ENCODE data around the gene CCT6A. TPM values are rescaled to one million over a fixed set of nuclear protein-coding genes. Genes with fewer than 3 reads are reported as not detected.
"Not testable (repeated sequence)": the region's sequence is repeated elsewhere in the genome, so short reads cannot be mapped to it uniquely, and the experiment has no call there.

The CCT6A gene
- total RNA-seq, 1 donor from 2014 or later = 308 TPM

DNA sequence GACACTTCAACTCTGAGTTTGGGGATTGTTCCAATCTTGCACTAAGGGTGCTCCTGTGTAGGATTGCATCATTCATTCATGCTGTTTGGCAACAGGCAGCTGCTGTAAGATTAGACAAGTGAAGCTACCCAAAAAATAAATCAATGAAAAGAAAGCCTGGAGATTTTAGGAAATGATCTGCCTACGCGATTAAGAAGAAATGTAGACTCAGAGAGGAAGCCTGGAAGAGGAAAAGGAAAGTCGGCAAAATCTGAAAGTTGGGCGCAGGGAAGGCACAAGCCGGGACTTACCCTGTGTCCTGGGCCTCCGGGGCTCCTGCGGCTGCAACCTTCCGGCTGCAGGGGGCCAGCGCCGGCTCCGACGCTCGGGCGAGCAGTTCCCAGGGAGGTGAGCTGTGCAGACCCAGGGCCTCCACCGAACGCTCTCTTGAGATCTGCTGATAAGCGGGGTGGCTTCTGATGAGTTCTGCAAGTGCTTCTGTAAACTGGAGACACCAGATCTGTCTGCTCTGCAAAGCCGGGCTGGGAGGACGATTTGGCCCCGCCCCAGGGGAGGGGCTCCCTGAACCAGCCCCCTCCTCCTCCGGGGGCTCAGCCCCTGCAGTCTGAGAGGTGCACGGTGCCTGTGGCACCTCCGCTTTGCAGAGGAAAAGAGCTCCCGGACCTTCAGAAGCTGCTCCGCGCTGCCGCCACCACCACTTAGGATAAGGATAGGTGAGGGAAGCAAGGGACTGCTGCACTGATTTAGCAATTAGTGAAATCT lies 17.7 kb upstream of the CCT6A start:
- peak; percentile 71 for DNase-seq (ENCODE audit: low spot score)
- Mint-ChIP-seq H3K27me3 (ENCODE audit: insufficient read depth) (no peaks in the 10 kb centered on the region), H3K4me3 (peak overlapping the region; percentile 92), H3K9me3 (no peaks in the 10 kb centered on the region), H3K36me3 (ENCODE audit: low read depth) (peaks cover 6% of the 10 kb centered on the region), H3K27ac (peak overlapping the region; percentile 87), H3K4me1 (ENCODE audit: low read depth) (peaks cover 15% of the 10 kb centered on the region)
- intact Hi-C loops (cut with micrococcal nuclease) = loop anchor here (1.0 kb wide), 2 partner anchors 17 to 40 kb away; partner anchors contain the start of genes CCT6A and PSPH

DNA sequence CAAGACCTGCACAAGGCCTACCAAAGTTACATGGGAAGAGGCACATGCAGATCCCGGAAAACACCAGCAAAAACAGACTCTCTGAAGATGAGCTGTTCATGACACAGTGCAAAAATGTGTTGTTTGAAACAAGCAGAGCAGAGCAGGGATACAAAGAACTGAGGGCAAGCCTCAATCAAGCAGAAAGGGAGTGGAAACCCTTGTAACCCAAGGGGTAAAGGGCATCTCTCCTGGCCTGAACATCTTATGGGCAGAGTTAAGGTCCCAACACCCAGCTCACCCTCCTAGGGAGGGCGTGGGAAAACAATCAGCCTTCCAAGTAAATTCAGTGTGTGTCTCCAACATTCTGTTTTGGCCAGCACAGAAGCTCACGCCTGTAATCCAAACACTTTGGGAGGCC lies 10.8 kb upstream of the CCT6A start:
- no peak for DNase-seq (ENCODE audit: low spot score)
- Mint-ChIP-seq H3K27ac (no peak overlapping the region), H3K9me3 (no peaks in the 10 kb centered on the region), H3K4me1 (ENCODE audit: low read depth) (no peaks in the 10 kb centered on the region), H3K4me3 (no peak overlapping the region), H3K36me3 (ENCODE audit: low read depth) (no peaks in the 10 kb centered on the region), H3K27me3 (ENCODE audit: insufficient read depth) (no peaks in the 10 kb centered on the region)
- intact Hi-C loops (cut with micrococcal nuclease) = no loop called here

DNA sequence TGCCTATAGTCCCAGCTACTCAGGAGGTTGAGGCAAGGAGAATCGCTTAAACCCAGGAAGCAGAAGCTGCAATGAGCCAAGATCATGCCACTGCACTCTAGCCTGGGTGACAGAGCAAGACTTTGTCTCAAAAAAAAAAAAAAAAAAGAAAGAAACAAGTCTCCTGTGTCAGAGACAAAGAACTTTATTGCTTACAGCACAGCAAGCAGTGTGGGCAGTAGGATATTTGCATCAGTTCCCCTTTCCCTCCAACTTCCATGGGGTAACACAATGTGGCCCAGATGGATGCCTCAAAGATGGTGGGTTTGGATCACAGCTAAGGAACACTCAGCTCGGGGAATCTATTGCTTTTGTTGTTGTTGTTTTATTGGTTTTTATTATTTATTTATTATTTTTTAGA lies 5.8 kb upstream of the CCT6A start:
- H3K36me3 Mint-ChIP-seq (ENCODE audit: low read depth); DNase-seq (ENCODE audit: low spot score); H3K9me3 Mint-ChIP-seq; H3K4me1 Mint-ChIP-seq (ENCODE audit: low read depth); intact Hi-C loops (cut with micrococcal nuclease); H3K27ac Mint-ChIP-seq; H3K4me3 Mint-ChIP-seq; H3K27me3 Mint-ChIP-seq (ENCODE audit: insufficient read depth): not testable (repeated sequence)

DNA sequence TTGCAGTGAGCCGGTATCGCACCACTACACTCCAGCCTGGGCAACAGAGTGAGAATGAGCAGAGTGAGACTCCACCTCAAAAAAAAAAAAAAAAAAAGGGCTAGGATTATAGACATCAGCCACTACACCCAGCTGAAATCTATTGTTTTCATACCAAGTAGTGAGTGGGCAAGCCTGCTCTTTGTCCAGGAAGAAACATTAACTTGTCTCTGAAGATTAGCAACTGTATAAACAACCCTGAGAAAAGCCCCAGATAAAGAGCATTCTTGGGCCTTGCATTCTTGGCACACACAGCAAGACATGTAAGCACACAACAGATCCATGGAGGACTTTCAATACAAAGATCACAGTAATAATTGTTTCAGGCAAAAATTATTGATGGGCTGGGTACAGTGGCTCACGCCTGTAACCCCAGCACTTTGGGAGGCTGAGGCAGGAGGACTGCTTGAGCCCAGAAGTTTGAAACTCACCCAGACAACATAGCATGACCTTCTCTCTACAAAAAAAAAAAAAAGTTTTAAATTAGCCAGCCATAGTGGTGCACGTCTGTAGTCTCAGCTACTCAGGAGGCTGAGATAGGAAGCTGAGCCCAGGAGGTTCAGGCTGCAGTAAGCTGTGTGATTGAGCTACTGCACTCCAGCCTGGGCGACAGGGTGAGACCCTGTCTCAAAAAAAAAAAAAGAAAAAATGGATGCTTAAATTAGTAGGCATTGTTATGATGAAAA lies 4.7 kb upstream of the CCT6A start:
- no peak overlapping the region for H3K27ac Mint-ChIP-seq
- H3K27me3 Mint-ChIP-seq (ENCODE audit: insufficient read depth) = no peaks in the 10 kb centered on the region
- H3K9me3 Mint-ChIP-seq = no peaks in the 10 kb centered on the region
- no peak overlapping the region for H3K4me3 Mint-ChIP-seq
- peaks cover 9% of the 10 kb centered on the region for H3K4me1 Mint-ChIP-seq (ENCODE audit: low read depth)
- H3K36me3 Mint-ChIP-seq (ENCODE audit: low read depth) = peaks cover 4% of the 10 kb centered on the region
- no peak for DNase-seq (ENCODE audit: low spot score)
- intact Hi-C loops (cut with micrococcal nuclease) = no loop called here

DNA sequence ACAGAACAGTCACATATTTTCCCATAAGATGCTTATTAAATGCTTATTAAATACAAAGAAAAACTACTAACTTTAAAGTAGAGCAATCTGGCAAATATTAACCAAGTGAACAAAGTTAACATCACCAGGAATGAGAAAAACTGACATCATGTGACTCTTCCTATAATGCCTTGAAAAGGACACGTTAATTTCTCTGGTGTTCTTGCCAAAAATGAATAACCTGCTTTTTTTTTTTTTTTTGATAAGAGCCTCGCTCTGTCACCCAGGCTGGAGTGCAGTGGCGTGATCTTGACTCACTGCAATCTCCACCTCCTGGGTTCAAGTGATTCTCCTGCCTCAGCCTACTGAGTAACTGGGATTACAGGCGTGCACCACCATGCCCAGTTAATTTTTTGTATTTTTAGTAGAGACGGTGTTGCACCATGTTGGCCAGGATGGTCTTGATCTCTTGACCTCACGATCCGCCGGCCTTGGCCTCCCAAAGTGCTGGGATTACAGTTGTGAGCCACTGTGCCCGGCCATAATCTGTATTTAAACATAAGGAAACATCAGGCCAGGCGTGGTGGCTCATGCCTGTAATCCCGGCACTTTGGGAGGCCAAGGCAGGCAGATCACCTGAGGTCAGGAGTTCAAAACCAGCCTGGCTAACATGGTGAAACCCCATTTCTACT lies 4.0 kb upstream of the CCT6A start:
- H3K27me3 Mint-ChIP-seq (ENCODE audit: insufficient read depth); intact Hi-C loops (cut with micrococcal nuclease); H3K27ac Mint-ChIP-seq; H3K4me1 Mint-ChIP-seq (ENCODE audit: low read depth); H3K9me3 Mint-ChIP-seq; H3K4me3 Mint-ChIP-seq; H3K36me3 Mint-ChIP-seq (ENCODE audit: low read depth); DNase-seq (ENCODE audit: low spot score): not testable (repeated sequence)

DNA sequence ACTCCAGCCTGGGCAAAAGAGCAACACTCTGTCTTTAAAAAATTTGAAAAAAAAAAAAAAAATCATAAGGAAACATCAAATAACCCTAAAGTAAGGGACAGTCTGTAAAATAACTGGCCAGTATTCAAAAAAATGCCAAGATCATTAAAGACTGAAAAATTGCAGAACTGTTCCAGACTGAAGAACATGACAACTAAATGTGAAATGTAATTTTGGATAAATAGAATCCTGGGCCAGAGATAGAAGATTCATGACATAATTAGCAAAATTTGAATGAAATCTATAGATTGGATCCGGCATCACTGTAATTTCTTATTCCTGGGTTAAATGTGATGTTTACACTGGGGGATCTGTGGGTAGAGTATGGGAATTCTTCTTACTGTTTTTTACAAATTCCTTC lies 3.3 kb upstream of the CCT6A start:
- intact Hi-C loops (cut with micrococcal nuclease) = no loop called here

DNA sequence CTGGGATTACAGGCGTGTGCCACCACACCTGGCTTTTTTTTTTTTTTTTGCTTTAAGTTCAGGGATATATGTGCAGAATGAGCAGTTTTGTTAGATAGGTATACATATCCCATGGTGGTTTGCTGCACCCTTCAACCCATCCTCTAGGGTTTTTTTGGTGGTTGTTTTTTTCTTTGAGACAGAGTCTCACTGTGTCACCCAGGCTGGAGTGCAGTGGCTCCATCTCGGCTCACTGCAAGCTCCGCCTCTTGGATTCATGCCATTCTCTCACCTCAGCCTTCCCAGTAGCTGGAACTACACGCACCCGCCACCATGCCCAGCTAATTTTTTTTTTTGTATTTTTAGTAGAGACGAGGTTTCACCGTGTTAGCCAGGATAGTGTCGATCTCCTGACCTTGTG lies 2.8 kb upstream of the CCT6A start:
- H3K27me3 Mint-ChIP-seq (ENCODE audit: insufficient read depth); H3K9me3 Mint-ChIP-seq; H3K4me3 Mint-ChIP-seq; H3K27ac Mint-ChIP-seq; DNase-seq (ENCODE audit: low spot score); intact Hi-C loops (cut with micrococcal nuclease): not testable (repeated sequence)
- Mint-ChIP-seq H3K36me3 (ENCODE audit: low read depth) (peaks cover 12% of the 10 kb centered on the region), H3K4me1 (ENCODE audit: low read depth) (peaks cover 21% of the 10 kb centered on the region)

More for the DNA sequence above, 3.3 kb upstream of the CCT6A start:
- H3K9me3 Mint-ChIP-seq = no peaks in the 10 kb centered on the region
- H3K27ac Mint-ChIP-seq = no peak overlapping the region
- DNase-seq (ENCODE audit: low spot score) = no peak
- peaks cover 16% of the 10 kb centered on the region for H3K4me1 Mint-ChIP-seq (ENCODE audit: low read depth)
- H3K27me3 Mint-ChIP-seq (ENCODE audit: insufficient read depth) = no peaks in the 10 kb centered on the region
- H3K36me3 Mint-ChIP-seq (ENCODE audit: low read depth) = peaks cover 8% of the 10 kb centered on the region
- no peak overlapping the region for H3K4me3 Mint-ChIP-seq

DNA sequence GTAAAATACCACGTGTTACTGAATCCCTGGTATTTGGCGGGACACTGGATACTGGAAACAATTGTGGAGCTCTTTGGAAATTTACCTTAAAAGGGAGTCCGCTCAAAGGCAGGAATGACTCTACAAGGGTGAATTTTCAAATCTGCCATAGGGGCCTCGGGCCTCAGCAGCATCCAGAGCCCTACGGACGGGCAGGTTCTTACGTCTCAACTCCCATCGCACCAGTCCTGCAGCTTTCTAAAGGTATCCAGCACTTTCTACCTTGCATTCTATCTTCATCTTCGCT lies 569 bp upstream of the CCT6A start:
- intact Hi-C loops (cut with micrococcal nuclease) = loop anchor here (1.0 to 5.0 kb wide), 12 partner anchors 13 to 685 kb away; partner anchors contain the start of genes CHCHD2, MRPS17, NIPSNAP2 and SUMF2
- Mint-ChIP-seq H3K27ac (peak overlapping the region; percentile 95), H3K4me3 (peak overlapping the region; percentile 97), H3K9me3 (no peaks in the 10 kb centered on the region), H3K27me3 (ENCODE audit: insufficient read depth) (no peaks in the 10 kb centered on the region), H3K4me1 (ENCODE audit: low read depth) (peaks cover 43% of the 10 kb centered on the region), H3K36me3 (ENCODE audit: low read depth) (peaks cover 28% of the 10 kb centered on the region)
- no peak for DNase-seq (ENCODE audit: low spot score)

DNA sequence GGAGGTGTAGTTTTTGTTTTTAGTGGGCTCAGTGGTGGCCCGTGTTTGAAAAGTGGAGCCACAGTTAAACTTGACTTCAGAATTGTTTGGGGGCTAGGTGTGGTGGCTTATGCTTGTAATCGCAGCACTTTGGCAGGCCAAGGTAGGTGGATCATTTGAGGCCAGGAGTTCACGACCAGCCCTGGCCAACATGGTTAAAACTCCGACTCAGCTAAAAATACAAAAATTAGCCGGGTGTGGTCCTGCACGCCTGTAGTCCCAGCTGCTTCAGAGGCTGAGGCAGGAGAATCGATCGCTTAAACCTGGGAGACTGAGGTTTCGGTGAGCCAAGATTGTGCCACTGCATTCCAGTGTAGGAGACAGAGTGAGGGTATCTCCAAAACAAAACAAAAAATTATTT lies 1.8 kb downstream of the CCT6A start:
- Mint-ChIP-seq H3K4me1 (ENCODE audit: low read depth) (peaks cover 51% of the 10 kb centered on the region), H3K27ac (no peak overlapping the region)

DNA sequence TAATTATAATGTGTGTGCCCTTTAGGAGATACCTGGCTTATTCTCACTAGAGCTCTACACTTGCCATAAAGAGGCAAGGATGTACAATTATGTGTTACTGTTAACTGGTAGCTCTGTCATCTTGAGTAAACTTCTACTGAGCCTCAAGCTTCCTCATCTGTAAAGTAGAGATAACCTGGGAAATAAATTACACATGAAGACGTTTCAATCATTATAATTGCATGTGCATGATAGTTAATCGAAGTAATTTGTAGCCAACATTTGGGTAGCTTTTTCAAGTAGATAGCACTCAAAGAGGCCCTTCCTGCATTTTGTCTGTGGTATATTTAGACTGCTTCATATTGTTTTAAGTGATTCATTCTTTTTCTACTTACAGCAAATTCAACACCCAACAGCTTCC lies 2.4 kb downstream of the CCT6A start:
- no peaks in the 10 kb centered on the region for H3K27me3 Mint-ChIP-seq (ENCODE audit: insufficient read depth)
- H3K4me1 Mint-ChIP-seq (ENCODE audit: low read depth) = peaks cover 51% of the 10 kb centered on the region
- H3K27ac Mint-ChIP-seq = peak overlapping the region; percentile 23
- intact Hi-C loops (cut with micrococcal nuclease) = loop anchor here (5.0 kb wide), 3 partner anchors 153 to 522 kb away; partner anchors contain the start of gene VOPP1
- no peaks in the 10 kb centered on the region for H3K9me3 Mint-ChIP-seq
- no peak for DNase-seq (ENCODE audit: low spot score)
- peaks cover 49% of the 10 kb centered on the region for H3K36me3 Mint-ChIP-seq (ENCODE audit: low read depth)
- H3K4me3 Mint-ChIP-seq = peak overlapping the region; percentile 59

More for the DNA sequence above, 1.8 kb downstream of the CCT6A start:
- no peaks in the 10 kb centered on the region for H3K9me3 Mint-ChIP-seq
- H3K4me3 Mint-ChIP-seq = peak overlapping the region; percentile 97
- DNase-seq (ENCODE audit: low spot score) = no peak
- no peaks in the 10 kb centered on the region for H3K27me3 Mint-ChIP-seq (ENCODE audit: insufficient read depth)
- intact Hi-C loops (cut with micrococcal nuclease) = loop anchor here (5.0 kb wide), 3 partner anchors 154 to 521 kb away; partner anchors contain the start of gene VOPP1
- peaks cover 44% of the 10 kb centered on the region for H3K36me3 Mint-ChIP-seq (ENCODE audit: low read depth)

DNA sequence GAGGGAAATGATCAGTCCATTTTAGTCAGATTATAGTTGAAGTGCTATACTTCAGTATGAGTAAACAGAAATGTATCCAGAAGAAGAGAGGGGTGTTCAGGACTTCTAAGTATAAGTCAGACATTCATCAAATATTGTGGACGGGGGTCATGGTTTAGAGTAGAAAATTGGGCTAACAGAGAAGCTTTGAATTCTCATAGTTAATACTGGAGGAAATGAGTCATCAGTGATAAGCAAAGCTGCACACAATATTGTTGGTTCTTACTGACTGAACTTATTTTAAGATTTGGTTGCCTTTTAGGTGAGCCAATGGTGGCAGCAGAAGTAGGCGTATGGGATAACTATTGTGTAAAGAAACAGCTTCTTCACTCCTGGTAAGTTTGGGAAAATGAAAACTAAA lies 10.8 kb downstream of the CCT6A start:
- H3K9me3 Mint-ChIP-seq = no peaks in the 10 kb centered on the region
- peaks cover 52% of the 10 kb centered on the region for H3K4me1 Mint-ChIP-seq (ENCODE audit: low read depth)
- DNase-seq (ENCODE audit: low spot score) = no peak
- peak overlapping the region; percentile 50 for H3K4me3 Mint-ChIP-seq
- peaks cover 60% of the 10 kb centered on the region for H3K36me3 Mint-ChIP-seq (ENCODE audit: low read depth)
- intact Hi-C loops (cut with micrococcal nuclease) = no loop called here
- H3K27ac Mint-ChIP-seq = peak overlapping the region; percentile 40
- no peaks in the 10 kb centered on the region for H3K27me3 Mint-ChIP-seq (ENCODE audit: insufficient read depth)

DNA sequence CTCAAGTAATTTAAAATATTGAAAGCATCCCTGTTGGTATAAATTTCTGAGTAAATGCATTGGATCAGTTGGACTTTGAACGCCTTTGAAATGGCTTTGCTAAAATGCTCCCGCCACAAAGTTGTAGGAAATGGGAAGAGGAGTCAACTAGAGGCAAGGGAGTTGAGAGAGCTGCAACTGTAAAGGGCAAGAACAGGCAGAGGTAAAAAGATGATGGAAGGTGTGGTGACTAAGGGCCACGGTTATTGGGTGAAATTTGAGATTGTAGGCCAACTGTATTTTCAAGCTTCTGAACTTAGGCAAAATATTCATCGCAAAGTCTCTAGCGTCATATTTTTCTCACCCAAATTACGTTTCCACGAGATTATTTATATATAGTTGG lies 11.9 kb downstream of the CCT6A start:
- Mint-ChIP-seq H3K4me3 (peak overlapping the region; percentile 94), H3K9me3 (no peaks in the 10 kb centered on the region), H3K27ac (peak overlapping the region; percentile 87), H3K27me3 (ENCODE audit: insufficient read depth) (no peaks in the 10 kb centered on the region), H3K36me3 (ENCODE audit: low read depth) (peaks cover 50% of the 10 kb centered on the region), H3K4me1 (ENCODE audit: low read depth) (peaks cover 46% of the 10 kb centered on the region)
- DNase-seq (ENCODE audit: low spot score) = no peak
- intact Hi-C loops (cut with micrococcal nuclease) = no loop called here

Data from activated T-helper 1 cell treated with anti-CD3 and anti-CD28 coated beads, Interleukin-12 subunit alpha, Interleukin-12 subunit beta, Interleukin-2, Interleukin-4 antibody, amounts not matched to agents 30 ng/mL and 10 ng/mL and 1 ng/mL, durations not matched to agents 14 hours and 24 hours and 36 hours (primary cell).